Activated CD8-positive, alpha-beta memory T cell treated with anti-CD3 and anti-CD28 coated beads for 1 hour (primary cell): Measurements from ENCODE around the gene PAQR8.

ENCODE experiments used
- DNase-seq, 2 donors: peaks; one replicate each; pipeline ENCODE4 v3.0.0-alpha.2; 2020; ENCODE audit warnings: low read depth in 1 of 2; ENCODE audit errors: extremely low read depth in 1 of 2

The PAQR8 gene

DNA sequence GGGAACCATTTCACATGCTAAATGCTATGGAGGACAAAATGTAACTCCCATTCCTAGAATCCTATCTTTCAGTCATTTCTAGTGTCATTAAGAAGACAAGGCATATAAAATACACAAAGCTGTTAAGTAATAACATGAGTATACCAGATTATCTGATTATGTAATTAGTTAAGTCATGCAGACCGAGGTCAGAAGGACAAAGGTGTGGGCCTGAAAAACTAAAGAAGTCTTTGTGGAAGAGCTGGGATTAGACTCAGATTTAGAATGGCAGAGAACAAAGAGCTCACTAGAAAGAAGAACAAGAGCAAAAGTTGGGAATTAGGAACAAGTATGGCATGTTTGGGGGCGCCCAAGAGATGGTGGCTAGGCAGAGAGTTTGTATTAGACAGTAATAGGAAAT is 95.1 kb downstream of the PAQR8 start:
- no peak for DNase-seq
